M059J (cell line): Measurements from ENCODE around the gene NDUFB5. TPM values are rescaled to one million over a fixed set of nuclear protein-coding genes. Genes with fewer than 3 reads are reported as not detected.

Source experiments
- DNase-seq: peaks from one replicate; pipeline ENCODE4 v3.0.0-alpha.2; 2012; ENCODE audit warnings: low read depth
- total RNA-seq: library from RNA; depleted of rRNA; stranded (reverse); fragments of >200 nt; shearing (Covaris generic); gene quantifications from 2 replicates; pipeline ENCODE4 v1.2.3, GENCODE V29; 2014; rRNA removed

NDUFB5 gene
- total RNA-seq, 1 experiment from 2014 or later: 307 TPM

DNA sequence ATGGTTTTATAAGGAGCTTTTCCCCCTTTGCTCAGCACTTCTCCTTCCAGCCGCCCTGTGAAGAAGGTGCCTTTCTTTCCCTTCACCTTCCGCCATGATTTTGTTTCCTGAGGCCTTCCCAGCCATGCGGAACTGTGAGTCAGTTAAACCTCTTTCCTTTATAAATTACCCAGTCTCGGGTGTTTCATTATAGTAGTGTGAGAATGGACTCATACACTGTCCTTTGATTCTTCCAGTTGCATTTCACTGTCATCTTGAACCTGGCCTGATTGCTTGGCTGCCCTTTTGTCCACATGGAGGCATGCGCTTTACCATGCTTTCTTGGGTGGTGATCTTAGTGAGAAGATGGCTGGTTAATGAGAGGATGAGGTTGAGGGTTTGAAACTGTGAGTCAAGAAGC, 71.5 kb downstream of the NDUFB5 start:
- DNase-seq: no peak

Other genes starting within 250 kb of the NDUFB5 start
- gene GNB4, start 153.3 kb upstream of the NDUFB5 start, total RNA-seq: 38.1 and 57.0 TPM in 2 replicates
- 200 and 265 TPM in 2 replicates for gene ACTL6A, start 41.9 kb upstream of the NDUFB5 start, total RNA-seq
- gene MRPL47, start 156 bp upstream of the NDUFB5 start, total RNA-seq: 83.0 and 112 TPM in 2 replicates
- gene USP13, start 48.2 kb downstream of the NDUFB5 start, total RNA-seq: 14.3 and 15.6 TPM in 2 replicates